Ishikawa (cell line): ENCODE results near the gene ARID5B.

Experiments used
- CEBPB ChIP-seq: IDR thresholded peaks from 2 replicates; pipeline ENCODE4 v1.6.1; 2012
- CREB1 ChIP-seq: IDR thresholded peaks from 2 replicates; pipeline ENCODE4 v1.6.1; 2012; ENCODE audit warnings: low read depth
- EGR1 ChIP-seq: IDR thresholded peaks from 2 replicates; pipeline ENCODE4 v1.6.1; 2012
- EP300 ChIP-seq: IDR thresholded peaks from 2 replicates; pipeline ENCODE4 v1.6.1; 2012; ENCODE audit warnings: borderline replicate concordance
- FOXM1 ChIP-seq: IDR thresholded peaks from 2 replicates; pipeline ENCODE4 v1.6.1; 2012; ENCODE audit warnings: low read depth, borderline replicate concordance
- NFIC ChIP-seq: IDR thresholded peaks from 2 replicates; pipeline ENCODE4 v1.6.1; 2012
- RAD21 ChIP-seq: IDR thresholded peaks from 2 replicates; pipeline ENCODE4 v1.6.1; 2012; ENCODE audit warnings: low read depth
- TAF1 ChIP-seq: IDR thresholded peaks from 2 replicates; pipeline ENCODE4 v1.6.1; 2012; ENCODE audit warnings: low read depth, mild to moderate bottlenecking
- TCF12 ChIP-seq: IDR thresholded peaks from 2 replicates; pipeline ENCODE4 v1.6.1; 2012; ENCODE audit warnings: low read depth
- TEAD4 ChIP-seq: IDR thresholded peaks from 2 replicates; pipeline ENCODE4 v1.6.1; 2012
- YY1 ChIP-seq: IDR thresholded peaks from 2 replicates; pipeline ENCODE4 v1.6.1; 2012; ENCODE audit warnings: low read depth
- ZBTB7A ChIP-seq: IDR thresholded peaks from 2 replicates; pipeline ENCODE4 v1.6.1; 2012; ENCODE audit warnings: low read depth
- TF ChIP-seq, protein P1 (sequence below): IDR thresholded peaks from 2 replicates; pipeline ENCODE4 v1.6.1; 2012
- TF ChIP-seq, protein P2 (sequence below): IDR thresholded peaks from 2 replicates; pipeline ENCODE4 v1.6.1; 2012; ENCODE audit warnings: low read depth, mild to moderate bottlenecking
- TF ChIP-seq, protein P3 (sequence below): IDR thresholded peaks from 2 replicates; pipeline ENCODE4 v1.6.1; 2012

Gene ARID5B

DNA sequence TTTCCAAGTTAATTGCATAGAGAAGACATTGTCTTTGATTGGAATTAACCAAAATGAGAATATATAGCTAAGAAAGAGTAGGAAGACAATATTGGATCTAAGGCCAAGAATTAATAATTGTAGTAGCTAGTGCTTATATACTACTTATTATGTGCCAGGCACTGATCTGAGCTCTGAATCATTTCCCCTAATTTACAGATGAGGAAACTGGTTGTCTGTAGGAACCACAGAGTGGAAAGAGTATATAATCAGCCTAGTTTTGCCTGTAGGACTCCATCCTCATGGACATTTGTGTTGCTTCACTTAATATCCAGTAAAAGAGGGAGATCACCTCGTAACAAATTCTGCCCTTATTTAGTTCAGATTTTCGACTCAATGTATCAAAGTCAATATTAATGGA, 127.9 kb downstream of the ARID5B start:
- TF ChIP-seq RAD21: no peak
- TF ChIP-seq EGR1: no peak
- TF ChIP-seq, protein P1, sequence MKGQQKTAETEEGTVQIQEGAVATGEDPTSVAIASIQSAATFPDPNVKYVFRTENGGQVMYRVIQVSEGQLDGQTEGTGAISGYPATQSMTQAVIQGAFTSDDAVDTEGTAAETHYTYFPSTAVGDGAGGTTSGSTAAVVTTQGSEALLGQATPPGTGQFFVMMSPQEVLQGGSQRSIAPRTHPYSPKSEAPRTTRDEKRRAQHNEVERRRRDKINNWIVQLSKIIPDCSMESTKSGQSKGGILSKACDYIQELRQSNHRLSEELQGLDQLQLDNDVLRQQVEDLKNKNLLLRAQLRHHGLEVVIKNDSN: no peak
- no peak for TF ChIP-seq NFIC
- no peak for TF ChIP-seq FOXM1
- TF ChIP-seq CEBPB: no peak
- no peak for TF ChIP-seq CREB1
- TF ChIP-seq YY1: no peak
- TF ChIP-seq, protein P2, sequence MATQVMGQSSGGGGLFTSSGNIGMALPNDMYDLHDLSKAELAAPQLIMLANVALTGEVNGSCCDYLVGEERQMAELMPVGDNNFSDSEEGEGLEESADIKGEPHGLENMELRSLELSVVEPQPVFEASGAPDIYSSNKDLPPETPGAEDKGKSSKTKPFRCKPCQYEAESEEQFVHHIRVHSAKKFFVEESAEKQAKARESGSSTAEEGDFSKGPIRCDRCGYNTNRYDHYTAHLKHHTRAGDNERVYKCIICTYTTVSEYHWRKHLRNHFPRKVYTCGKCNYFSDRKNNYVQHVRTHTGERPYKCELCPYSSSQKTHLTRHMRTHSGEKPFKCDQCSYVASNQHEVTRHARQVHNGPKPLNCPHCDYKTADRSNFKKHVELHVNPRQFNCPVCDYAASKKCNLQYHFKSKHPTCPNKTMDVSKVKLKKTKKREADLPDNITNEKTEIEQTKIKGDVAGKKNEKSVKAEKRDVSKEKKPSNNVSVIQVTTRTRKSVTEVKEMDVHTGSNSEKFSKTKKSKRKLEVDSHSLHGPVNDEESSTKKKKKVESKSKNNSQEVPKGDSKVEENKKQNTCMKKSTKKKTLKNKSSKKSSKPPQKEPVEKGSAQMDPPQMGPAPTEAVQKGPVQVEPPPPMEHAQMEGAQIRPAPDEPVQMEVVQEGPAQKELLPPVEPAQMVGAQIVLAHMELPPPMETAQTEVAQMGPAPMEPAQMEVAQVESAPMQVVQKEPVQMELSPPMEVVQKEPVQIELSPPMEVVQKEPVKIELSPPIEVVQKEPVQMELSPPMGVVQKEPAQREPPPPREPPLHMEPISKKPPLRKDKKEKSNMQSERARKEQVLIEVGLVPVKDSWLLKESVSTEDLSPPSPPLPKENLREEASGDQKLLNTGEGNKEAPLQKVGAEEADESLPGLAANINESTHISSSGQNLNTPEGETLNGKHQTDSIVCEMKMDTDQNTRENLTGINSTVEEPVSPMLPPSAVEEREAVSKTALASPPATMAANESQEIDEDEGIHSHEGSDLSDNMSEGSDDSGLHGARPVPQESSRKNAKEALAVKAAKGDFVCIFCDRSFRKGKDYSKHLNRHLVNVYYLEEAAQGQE: no peak
- no peak for TF ChIP-seq TCF12
- TF ChIP-seq, protein P3, sequence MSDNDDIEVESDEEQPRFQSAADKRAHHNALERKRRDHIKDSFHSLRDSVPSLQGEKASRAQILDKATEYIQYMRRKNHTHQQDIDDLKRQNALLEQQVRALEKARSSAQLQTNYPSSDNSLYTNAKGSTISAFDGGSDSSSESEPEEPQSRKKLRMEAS: no peak
- TF ChIP-seq EP300: no peak
- no peak for TF ChIP-seq ZBTB7A
- TF ChIP-seq TEAD4: no peak

DNA sequence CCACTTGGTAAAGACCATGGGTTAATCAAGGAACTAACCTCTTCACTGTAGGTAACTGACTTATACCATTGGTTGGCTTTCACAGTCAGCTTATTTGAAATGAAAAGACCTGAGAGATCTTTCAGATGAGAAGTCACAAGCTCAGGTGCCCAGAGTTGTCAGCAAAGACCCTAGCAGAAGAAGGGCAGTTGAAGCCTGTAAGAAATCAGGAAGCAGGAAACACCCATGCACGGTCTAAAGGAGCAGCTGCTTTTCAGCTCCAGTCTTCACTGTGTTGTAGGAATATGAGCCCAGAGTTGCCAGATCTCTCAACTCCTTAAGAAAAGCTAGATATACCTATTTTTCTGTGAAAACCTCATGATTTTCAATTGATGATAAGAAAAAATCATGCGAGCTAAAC, 130.0 kb downstream of the ARID5B start:
- TF ChIP-seq YY1 (no peak), ZBTB7A (no peak), CREB1 (no peak), TCF12 (no peak), NFIC (no peak), EGR1 (no peak), TAF1 (no peak), RAD21 (no peak)
- TF ChIP-seq, protein P3: no peak
- TF ChIP-seq, protein P2: no peak

DNA sequence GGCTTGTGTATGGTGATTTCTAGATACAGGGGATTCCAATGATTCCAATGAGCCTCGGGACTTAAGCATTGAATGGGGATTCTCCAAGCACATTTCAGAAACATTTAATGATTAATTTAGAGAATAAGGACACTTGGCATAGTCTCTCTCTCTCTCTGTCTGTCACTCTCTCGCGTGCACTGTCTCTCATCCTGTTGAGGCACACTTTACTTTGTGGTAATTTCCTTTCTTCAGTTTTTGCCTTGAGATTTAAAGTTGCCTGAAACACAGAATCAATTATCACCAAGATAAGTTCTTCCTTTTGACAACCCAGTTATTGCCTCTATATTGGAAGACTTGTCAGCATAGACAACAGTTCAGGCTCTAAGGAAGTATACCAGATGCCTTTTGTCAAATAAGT, 131.6 kb downstream of the ARID5B start:
- TF ChIP-seq, protein P2: no peak
- TF ChIP-seq, protein P1: no peak
- TF ChIP-seq ZBTB7A (no peak), TEAD4 (no peak), RAD21 (no peak), TCF12 (no peak), CREB1 (no peak), EGR1 (no peak), CEBPB (no peak), FOXM1 (no peak), NFIC (no peak), EP300 (no peak), YY1 (no peak), TAF1 (no peak)
- TF ChIP-seq, protein P3: no peak

DNA sequence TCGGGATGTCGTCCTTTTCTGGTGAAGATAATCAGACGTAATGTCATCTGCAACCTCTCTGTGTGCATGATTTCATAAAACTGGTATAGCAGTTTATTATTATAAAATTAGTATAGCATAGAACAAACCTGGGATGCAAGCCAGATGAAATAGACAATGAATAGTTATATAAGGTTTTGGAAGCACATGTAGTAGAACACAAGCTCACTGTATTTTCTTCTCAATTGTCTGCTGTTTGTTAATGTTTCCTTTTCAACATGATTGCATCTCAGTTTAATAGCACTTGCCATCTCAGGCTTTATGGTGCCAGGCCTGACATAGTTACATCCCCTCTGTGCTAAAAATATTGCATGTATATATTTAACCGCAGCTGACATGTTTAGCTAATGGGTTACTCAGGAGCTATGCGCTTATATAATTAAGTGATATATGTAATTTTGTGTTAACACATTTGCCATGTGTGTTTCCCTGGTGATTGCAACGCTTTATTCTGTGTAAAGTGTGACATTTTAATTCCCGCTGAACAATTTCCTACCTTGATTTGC, 132.7 kb downstream of the ARID5B start:
- TF ChIP-seq TCF12 (no peak), FOXM1 (no peak), EP300 (no peak), EGR1 (no peak)
